ENCODE data around the gene ELL2. TPM values are rescaled to one million over a fixed set of nuclear protein-coding genes. Genes with fewer than 3 reads are reported as not detected.

The ELL2 gene
- total and polyA plus RNA-seq, 7 donors = 16.2 to 59.8 (median 36.9) TPM

DNA sequence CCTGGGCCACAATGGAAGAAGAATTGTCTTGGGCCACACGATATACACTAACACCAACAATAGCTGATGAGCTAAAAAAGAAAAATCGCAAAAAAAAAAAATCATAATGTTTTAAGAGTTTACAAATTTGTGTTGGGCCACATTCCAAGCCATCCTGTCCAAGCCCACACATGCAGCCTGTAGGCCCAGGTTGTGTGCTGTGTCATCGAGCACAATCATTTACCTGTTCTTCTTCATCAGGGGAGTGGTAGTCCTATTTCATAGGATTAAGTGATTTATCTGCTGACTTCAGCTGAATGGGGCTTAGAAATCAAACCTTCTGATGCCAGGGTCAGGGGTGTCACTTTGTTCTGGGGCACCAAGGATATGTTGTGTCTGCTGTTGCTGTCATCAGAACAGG lies 44.6 kb upstream of the ELL2 start:
- Histone ChIP-seq H3K9me3 (peaks cover 7% of the 10 kb centered on the region), H3K27ac (no peak overlapping the region), H3K4me3 (no peak overlapping the region), H3K27me3 (ENCODE audit: insufficient read depth in 3 of 3, low read length in 2 of 3) (no peaks in the 10 kb centered on the region), H3K36me3 (ENCODE audit: insufficient read depth in 1 of 2, low read depth in 1 of 2) (no peaks in the 10 kb centered on the region), H3K4me1 (no peaks in the 10 kb centered on the region)
- DNase-seq (no peak), ATAC-seq (no peak)
- 94 to 96% (median 95%) methylated on average over 3 of the region's 3 CpGs for WGBS, 3 donors
- TF ChIP-seq, protein P1, sequence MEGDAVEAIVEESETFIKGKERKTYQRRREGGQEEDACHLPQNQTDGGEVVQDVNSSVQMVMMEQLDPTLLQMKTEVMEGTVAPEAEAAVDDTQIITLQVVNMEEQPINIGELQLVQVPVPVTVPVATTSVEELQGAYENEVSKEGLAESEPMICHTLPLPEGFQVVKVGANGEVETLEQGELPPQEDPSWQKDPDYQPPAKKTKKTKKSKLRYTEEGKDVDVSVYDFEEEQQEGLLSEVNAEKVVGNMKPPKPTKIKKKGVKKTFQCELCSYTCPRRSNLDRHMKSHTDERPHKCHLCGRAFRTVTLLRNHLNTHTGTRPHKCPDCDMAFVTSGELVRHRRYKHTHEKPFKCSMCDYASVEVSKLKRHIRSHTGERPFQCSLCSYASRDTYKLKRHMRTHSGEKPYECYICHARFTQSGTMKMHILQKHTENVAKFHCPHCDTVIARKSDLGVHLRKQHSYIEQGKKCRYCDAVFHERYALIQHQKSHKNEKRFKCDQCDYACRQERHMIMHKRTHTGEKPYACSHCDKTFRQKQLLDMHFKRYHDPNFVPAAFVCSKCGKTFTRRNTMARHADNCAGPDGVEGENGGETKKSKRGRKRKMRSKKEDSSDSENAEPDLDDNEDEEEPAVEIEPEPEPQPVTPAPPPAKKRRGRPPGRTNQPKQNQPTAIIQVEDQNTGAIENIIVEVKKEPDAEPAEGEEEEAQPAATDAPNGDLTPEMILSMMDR (IDR thresholded peaks at IDR 0.05) = no peak
- intact Hi-C loops (cut with DNase I) = no loop called here

DNA sequence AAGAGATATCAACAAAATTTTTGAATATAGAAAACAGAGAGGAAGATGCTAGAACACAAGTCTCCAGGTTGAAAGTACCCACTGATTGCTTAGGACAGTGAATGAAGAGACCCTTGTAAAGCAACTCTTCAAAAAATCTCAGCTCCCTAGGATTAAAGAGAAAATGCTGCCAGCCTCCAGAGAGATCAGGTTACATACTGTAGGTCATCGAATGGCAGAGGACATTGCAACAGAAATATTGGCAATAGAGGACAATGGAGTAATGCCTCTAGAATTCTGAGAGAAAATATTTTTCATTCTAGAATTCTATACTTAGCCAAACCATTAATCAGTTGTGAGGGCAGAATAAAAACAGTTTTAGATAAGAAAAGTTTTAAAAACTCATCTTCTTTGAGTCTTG lies 43.1 kb upstream of the ELL2 start:
- intact Hi-C loops (cut with DNase I) = no loop called here
- no peak for ATAC-seq
- 21 to 38% (median 34%) methylated on average over 1 of the region's 1 CpG for WGBS, 3 donors
- Histone ChIP-seq H3K27me3 (ENCODE audit: insufficient read depth in 3 of 3, low read length in 2 of 3) (no peaks in the 10 kb centered on the region), H3K4me3 (no peak overlapping the region), H3K27ac (no peak overlapping the region), H3K36me3 (ENCODE audit: insufficient read depth in 1 of 2, low read depth in 1 of 2) (no peaks in the 10 kb centered on the region), H3K9me3 (peaks cover 7% of the 10 kb centered on the region), H3K4me1 (no peaks in the 10 kb centered on the region)
- no peak for DNase-seq
- TF ChIP-seq, protein P1 (IDR thresholded peaks at IDR 0.05) = no peak

DNA sequence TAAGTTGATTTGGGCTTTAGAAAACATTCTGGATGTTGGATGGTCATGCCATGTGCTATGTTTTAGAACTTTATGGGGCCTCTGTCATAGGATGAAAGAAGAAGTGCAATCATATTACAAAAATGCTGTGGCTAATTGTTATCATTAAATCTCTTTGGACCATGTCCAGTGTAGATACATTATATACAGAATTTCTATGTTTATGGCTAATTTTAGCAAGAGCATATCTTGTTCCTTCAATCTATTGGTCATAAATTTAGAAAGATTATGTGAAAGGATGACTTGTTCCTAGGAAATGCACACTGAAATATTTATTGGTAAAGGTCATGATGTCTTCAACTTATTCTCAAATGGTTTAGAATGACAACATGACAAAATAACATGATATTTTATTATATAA lies 42.4 kb upstream of the ELL2 start:
- intact Hi-C loops (cut with DNase I) = no loop called here
- ATAC-seq (no peak), DNase-seq (no peak)
- no peak overlapping the region for H3K4me3 ChIP-seq
- H3K27ac ChIP-seq = no peak overlapping the region
- H3K4me1 ChIP-seq = no peaks in the 10 kb centered on the region
- TF ChIP-seq, protein P1 (IDR thresholded peaks at IDR 0.05) = no peak
- peaks cover 7% of the 10 kb centered on the region for H3K9me3 ChIP-seq
- H3K36me3 ChIP-seq (ENCODE audit: insufficient read depth in 1 of 2, low read depth in 1 of 2) = no peaks in the 10 kb centered on the region
- no peaks in the 10 kb centered on the region for H3K27me3 ChIP-seq (ENCODE audit: insufficient read depth in 3 of 3, low read length in 2 of 3)

GRCh38 chr5:96001262-96001661 lies 39.6 kb upstream of the ELL2 start:
- ATAC-seq = no peak
- Histone ChIP-seq H3K27ac (no peak overlapping the region), H3K4me3 (no peak overlapping the region), H3K36me3 (ENCODE audit: insufficient read depth in 1 of 2, low read depth in 1 of 2) (no peaks in the 10 kb centered on the region), H3K27me3 (ENCODE audit: insufficient read depth in 3 of 3, low read length in 2 of 3) (no peaks in the 10 kb centered on the region), H3K4me1 (no peaks in the 10 kb centered on the region), H3K9me3 (peaks cover 7% of the 10 kb centered on the region)
- TF ChIP-seq, protein P1 (IDR thresholded peaks at IDR 0.05) = no peak
- intact Hi-C loops (cut with DNase I) = no loop called here
- no peak for DNase-seq

DNA sequence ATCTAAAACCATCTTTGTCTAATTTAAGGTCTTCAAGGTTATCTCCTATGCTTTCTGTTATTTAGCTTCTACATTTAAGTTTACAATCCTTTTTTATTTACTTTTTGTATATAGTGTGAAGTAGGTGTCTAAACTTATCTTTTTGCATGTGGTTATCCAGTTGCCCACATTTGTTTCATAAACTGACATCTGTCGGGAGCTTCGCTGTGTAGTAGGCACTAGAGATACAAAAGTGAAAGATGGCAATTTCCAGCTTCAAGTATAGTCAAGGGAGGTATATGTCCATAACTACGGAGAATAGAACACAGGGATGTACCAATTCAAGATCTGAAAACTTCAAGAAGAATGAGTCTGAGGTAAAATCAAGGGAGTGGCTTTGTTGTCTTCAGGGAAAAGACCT lies 38.7 kb upstream of the ELL2 start:
- TF ChIP-seq, protein P1 (IDR thresholded peaks at IDR 0.05) = no peak
- Histone ChIP-seq H3K27ac (no peak overlapping the region), H3K4me1 (no peaks in the 10 kb centered on the region), H3K27me3 (ENCODE audit: insufficient read depth in 3 of 3, low read length in 2 of 3) (no peaks in the 10 kb centered on the region), H3K9me3 (peaks cover 7% of the 10 kb centered on the region), H3K4me3 (no peak overlapping the region), H3K36me3 (ENCODE audit: insufficient read depth in 1 of 2, low read depth in 1 of 2) (no peaks in the 10 kb centered on the region)
- DNase-seq (no peak), ATAC-seq (no peak)
- WGBS, 3 donors = 93 to 95% (median 93%) methylated on average over 3 of the region's 3 CpGs
- intact Hi-C loops (cut with DNase I) = no loop called here

Measured in psoas muscle (tissue), 8 donors.